Cardiac septum (tissue), 1 donor: ENCODE measurements around the gene SDK1. TPM values are rescaled to one million over a fixed set of nuclear protein-coding genes. Genes with fewer than 3 reads are reported as not detected.

Experiments
- DNase-seq: peaks from one replicate; pipeline ENCODE4 v3.0.0-alpha.2; 2020; ENCODE audit warnings: low spot score
- intact Hi-C: fragments of 100-400 bp; cut with DNase I; formaldehyde crosslinking; loops from one replicate; pipeline ENCODE4 v1.14.0; 2022
- total RNA-seq: library from RNA; stranded (reverse); fragmentation: NEBNext Ultra II Directional; extraction: Animal tissue kit (Norgen Biotek cat#: 25700); gene quantifications from one replicate; pipeline ENCODE4 v1.2.1, GENCODE V29; 2021
- donor health status: DM: no; HTN: no; CAD: no.

Gene SDK1
- total RNA-seq, 1 donor from 2014 or later: 0.32 TPM

- intact Hi-C loops: no loop called here
- DNase-seq: no peak
These were observed 305.4 kb downstream of the SDK1 start for GRCh38 chr7:3606436-3606835.

DNA sequence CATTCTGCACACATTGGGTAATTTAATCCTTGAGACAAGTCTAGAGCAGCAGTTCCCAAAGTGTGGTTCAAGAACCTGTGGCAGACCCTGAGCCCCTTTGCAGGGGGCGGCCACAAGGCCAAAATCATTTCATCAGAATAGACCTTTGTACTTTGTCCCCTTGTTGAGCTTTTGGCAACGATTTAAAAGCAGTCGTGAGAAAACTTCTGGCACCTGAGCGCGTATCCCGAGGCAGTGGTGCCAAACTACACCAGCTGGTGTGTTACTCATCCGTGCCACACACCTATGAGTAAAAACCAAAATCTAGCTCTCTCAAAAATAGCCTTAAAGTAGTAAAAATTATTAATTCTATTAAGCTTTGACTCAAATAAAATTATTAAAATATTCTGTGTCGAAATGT, 306.8 kb downstream of the SDK1 start:
- intact Hi-C loops: no loop called here
- DNase-seq: no peak

DNA sequence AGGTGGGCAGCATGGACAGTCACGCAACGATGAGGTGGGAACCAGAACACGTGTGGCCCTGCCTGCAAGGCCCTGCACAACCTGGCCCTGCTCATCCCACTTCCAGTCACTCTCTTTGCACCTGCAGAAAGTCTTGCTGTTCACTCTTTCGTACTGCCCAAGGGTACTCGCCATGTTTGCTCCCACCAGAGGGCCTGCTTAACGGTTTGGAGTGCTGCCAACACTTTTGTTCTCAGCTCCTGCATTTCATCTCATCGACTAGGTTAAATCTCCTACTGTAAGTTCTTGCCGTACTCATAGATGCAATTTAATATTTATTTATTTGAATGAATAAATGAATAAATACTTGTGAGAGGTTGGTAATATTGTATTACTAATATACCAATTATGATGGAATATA, 315.3 kb downstream of the SDK1 start:
- intact Hi-C loops: no loop called here
- no peak for DNase-seq

DNA sequence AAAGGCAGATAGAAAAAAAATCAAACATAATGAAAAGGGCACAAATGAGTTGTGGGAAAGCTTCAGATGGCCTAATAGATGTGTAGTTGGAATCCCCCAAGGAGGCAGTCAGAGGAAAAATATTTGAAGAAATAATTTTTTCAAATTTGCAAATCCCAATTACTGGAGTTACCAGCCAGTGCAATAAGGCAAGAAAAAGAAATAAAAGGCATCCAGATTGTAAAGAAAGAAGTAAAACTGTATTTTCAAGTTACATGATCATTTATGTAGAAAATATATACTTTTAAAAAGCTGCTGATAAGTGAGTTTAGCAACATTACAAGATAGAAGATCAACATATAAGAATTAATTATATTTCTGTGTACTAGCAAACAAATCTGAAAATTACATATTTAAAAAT, 329.0 kb downstream of the SDK1 start:
- intact Hi-C loops: no loop called here
- no peak for DNase-seq

- no peak for DNase-seq
- intact Hi-C loops: no loop called here
These were observed 333.3 kb downstream of the SDK1 start for GRCh38 chr7:3634396-3634795.

GRCh38 chr7:3636131-3636860, 335.2 kb downstream of the SDK1 start:
- intact Hi-C loops: no loop called here
- DNase-seq: no peak

DNA sequence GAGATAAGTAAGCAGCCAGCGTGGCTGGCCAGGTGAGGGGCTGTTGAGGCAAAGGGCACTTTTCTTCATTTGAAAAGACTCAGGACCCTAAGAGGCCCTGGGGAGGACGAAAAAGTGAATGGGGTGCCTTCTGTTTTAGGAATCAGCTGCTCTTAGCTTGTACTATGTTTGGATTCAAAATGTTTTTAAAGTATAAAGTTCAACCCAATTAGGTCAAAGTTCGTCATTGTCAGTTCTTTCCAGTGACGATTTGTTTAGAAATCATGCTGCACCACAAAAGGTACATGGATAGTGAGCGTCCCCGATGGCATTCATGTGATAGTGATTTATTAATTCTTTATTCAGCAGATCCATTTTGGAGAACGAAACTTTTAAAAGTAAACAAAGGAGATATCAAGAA, 338.2 kb downstream of the SDK1 start:
- intact Hi-C loops: no loop called here

DNA sequence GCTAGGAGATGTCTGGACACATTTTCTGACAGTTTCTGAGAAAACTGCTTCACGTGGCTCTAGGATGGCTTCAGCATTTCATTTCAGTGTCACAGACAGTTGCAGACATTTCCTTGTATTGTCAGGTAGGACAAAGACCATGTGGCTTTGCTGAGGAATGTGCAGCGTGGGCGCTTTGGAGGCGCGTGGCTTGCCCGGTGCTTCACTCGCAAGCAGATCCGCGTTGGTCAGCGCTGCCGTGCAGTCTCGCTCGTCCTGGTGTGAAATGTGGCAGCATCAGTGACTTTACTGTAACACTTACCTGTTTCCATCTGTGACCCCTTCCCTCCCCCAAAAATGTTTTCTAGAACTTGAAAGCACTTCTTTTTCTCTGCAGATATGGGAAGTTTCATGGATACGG, 340.5 kb downstream of the SDK1 start:
- intact Hi-C loops: no loop called here
- DNase-seq: no peak

More for the DNA sequence above, 338.2 kb downstream of the SDK1 start:
- DNase-seq: no peak

GRCh38 chr7:3643091-3643490, 342.0 kb downstream of the SDK1 start:
- no peak for DNase-seq
- intact Hi-C loops: no loop called here

- intact Hi-C loops: no loop called here
- no peak for DNase-seq
These were observed 347.2 kb downstream of the SDK1 start for GRCh38 chr7:3648276-3648675.

- no peak for DNase-seq
- intact Hi-C loops: no loop called here
These were observed 348.2 kb downstream of the SDK1 start for GRCh38 chr7:3649250-3649649.

GRCh38 chr7:3649678-3650440, 348.8 kb downstream of the SDK1 start:
- DNase-seq: no peak
- intact Hi-C loops: no loop called here

DNA sequence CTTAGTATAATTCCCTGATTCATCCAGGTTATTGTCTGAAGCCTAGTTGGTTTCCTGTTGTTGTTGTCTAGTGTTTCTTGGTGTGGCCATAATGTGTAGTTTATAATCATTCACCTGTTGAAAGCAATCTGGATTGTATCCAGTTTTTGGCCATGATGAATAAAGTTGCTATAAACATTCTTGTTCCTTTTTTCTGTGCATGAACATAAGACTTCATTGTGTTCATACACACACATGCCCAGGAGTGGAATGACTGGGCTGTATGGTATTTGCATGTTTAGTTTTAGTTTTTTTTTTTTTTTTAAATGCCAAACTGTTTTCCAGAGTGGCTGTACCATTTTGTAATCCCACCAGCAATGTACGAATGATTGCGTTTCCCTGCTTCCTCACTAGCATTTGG, 349.8 kb downstream of the SDK1 start:
- no peak for DNase-seq
- intact Hi-C loops: no loop called here

DNA sequence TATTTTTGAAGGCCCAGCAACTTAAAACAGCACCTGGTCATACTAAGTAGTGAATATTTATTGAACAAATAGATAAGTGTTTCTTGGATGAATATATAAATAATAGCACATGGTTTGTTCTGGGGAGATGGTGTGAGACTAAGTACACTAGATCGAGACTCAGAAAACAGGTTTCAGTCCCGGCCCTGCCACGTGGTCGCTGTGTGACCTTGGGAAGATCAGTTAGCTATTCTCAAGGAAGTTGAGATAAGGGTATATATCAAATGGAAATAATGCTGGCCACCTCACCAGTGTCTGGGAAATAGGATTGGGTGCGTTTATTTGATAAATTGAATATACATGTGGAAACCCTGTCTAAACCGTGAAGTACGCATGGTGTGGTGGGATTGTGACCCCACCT, 354.6 kb downstream of the SDK1 start:
- intact Hi-C loops: no loop called here
- DNase-seq: no peak

DNA sequence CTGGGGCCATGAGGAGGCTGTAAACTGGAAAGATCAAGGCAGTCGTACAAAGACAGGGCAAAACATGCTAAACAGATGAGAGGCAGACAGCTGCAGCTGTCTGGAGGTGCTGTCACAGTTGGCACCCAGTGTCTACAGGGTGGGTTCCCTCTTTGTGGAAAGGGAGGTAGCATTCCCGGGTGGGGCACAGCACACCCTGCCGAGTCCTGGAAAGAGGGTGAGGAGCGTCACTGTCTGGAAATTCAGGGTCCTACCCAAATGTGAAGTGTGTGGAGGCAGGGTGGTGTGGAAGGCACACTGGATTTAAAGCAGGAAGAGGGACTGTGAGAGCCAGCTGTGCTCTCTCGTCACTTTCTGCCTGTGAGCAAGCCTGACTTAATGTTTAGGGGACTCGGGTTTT, 356.2 kb downstream of the SDK1 start:
- intact Hi-C loops: no loop called here
- DNase-seq: no peak

- no peak for DNase-seq
- intact Hi-C loops: no loop called here
These were observed 367.7 kb downstream of the SDK1 start for GRCh38 chr7:3668743-3669142.

GRCh38 chr7:3670898-3671297, 369.8 kb downstream of the SDK1 start:
- DNase-seq: no peak
- intact Hi-C loops: no loop called here

GRCh38 chr7:3673524-3673923, 372.5 kb downstream of the SDK1 start:
- intact Hi-C loops: no loop called here
- no peak for DNase-seq

DNA sequence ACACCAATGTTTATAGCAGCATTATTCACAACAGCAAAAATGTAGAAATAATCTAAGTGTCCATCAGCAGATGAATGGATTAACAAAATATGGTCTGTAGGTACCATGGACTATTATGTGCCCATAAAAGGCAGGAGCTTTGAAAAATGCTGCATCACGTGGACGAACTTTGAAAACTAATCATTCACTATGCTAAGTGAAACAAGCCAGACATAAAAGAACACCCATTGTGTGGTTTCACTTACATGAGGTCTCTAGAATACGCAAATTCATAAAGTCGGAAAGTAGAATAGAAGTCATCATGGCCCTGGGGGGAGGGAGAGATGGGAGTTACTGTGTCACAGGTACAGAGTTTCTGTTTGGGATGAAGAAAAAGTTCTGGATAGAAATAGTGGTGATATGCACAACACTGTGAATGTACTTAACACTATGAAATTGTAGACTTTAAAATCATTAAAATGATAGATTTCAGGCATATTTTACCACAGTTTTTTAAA, 377.3 kb downstream of the SDK1 start:
- intact Hi-C loops: no loop called here
- no peak for DNase-seq

- intact Hi-C loops: no loop called here
- DNase-seq: no peak
These were observed 381.1 kb downstream of the SDK1 start for GRCh38 chr7:3682028-3682710.
